Hematopoietic multipotent progenitor cell treated with erythropoietin and hydrocortisone succinate and interleukin-3 and kit ligand, for 4 days (in vitro differentiated cells): Measurements from ENCODE around the gene NAT8L.

Experiments used
- DNase-seq: peaks from one replicate; pipeline ENCODE4 v3.0.0-alpha.2; 2015

NAT8L gene

DNA sequence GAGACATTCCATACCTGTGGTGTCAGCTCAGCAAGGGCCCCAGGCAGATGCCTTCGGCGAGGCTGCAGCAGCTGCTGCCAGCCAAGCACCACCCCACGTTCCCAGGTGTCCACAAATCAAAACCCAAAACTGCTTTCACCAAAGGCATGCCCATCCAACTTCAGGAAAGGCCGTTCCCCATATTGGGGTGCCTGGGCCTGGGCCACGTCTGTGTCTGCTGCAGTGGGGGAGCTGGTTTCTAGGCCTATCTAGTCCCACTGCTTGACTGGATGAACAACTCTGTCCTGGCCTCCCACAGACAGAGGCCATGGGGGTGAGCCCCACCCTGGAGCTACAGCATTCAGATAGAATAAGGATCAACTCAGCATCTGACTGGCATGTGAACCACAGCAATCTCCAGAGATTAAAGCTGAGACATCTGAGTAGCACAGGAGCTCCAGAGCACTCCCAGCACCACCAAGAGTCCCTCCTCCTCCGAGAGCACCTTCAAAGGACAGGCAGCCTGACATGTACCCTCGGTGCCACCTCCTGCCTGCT, 37.0 kb downstream of the NAT8L start:
- DNase-seq, result no peak

DNA sequence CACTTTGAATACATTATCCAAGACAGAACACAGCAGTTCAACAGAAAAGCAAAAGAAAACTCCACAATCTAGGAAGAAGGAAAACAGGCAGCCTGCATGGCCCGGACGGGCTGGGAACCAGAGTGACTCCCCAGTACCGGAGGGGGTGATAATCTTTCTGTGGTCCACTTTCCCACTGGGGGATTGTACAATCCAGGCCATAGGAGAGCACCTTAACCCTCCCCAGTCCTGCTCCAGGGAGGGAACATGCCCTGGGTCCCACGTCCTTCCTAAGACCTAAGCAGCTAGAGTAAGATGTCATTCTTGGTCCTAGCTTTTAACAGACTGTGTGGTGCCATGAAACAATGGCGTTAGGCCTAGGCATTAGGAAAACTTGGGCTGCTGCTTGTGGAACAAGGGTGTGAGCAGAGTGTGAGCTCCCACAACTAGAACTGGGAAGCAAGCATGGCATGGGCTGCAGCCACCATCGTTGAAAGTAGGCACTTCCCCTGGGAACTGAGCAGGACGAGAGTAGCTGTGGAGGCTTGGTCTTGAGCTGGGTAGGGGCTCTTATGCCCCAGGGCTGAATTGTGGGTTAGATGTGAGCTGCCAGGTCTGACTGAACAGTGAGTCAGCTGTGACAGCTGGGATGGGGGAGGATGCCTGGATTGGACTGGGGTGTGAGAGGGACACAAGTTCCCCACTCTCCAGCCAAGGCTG, 42.4 kb downstream of the NAT8L start:
- no peak for DNase-seq

DNA sequence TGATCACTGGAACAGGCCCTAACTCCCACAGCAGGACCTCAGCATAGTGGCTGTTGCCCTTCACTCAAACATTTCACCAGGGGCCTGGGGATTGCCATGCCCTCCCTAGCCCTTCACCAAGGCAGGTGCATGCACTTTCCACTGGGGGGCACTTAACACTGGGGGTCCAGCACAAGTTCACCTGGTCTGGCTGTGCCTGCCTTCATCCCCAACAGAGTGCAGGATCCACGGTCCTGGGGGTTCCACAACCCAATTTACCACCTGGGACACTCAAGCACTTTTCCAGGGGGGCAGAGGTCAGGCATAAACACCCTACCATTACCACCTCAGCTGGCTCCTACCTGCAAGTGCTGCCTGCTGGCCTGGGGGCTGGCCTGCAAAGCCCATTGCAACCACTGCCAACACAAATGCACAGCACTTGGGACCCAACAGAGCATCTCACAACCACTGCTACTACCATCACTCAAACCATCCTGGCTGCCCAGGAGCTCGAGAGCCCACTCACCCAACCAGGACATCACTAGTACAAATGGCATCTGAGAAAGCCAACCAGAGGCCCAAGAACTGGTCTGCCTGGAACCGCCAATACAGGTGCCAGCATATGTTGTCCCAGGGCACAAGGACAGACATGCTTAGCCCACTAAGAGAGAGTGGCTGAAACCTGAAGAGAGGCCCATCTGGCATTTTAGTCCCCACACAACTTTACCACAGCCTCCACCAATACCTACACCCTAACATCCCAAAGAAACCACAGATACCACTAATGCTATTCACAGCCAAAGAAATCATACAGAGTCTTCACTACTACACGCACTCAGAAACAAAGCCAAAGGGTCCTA, 43.1 kb downstream of the NAT8L start:
- DNase-seq, result no peak

- no peak for DNase-seq
Measured at GRCh38 chr4:2103127-2103842, 44.2 kb downstream of the NAT8L start.

GRCh38 chr4:2103843-2104547, 44.9 kb downstream of the NAT8L start:
- DNase-seq, result no peak

DNA sequence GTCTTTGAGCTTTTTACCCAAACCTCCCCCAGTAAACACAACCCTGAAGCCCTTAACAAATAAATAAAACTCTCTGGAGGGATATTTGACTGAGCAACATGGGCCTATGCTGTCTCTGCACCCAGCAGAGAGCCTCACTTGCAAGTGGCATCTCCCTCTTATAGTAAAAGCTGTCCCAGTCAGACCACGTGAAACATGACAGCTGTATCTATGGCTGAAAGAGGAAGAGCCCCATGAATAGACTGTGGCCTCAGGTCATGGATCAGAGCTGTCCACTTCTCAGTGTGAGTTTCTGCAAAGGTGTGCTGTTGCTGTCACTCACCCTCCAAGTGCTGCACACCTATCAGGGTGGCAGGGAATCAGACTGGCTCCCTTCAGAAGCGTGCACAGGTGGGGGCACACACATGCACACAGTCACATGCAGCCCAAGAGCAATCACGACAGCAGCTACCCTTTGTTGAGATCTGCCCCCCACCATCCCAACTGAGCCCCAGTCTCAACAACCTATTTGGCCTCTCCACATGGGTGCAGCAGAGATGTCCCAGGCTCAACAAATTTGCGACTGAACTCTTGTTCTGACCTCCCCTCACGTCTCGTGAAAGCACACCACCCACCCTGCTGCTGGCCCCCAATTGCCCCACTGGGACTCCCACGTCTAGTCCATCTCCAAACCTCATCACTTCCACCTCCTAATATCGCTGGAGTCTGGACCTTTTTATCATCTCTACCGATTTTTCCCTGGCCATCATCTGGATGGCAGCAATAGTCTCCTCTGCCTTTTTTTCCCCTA, 45.6 kb downstream of the NAT8L start:
- DNase-seq, result no peak

DNA sequence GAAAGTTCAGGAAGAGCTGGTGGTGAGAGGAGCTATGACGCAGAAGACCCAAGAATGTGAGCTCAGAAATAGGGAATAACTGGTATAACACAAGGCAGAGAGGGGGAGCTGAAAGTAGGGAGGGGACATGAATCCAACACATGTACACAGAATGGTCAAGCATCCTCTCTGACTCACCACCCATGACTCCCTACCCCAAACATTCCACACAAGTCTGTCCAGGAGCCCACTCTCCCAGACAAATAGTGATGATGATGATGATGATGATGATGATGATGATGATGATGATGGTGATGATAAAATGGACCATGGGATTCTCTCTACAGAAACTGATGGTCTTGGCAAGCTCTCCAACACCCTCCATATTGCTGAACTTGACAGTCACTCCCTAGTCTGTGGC, 46.4 kb downstream of the NAT8L start:
- no peak for DNase-seq

GRCh38 chr4:2116687-2117400, 57.7 kb downstream of the NAT8L start:
- no peak for DNase-seq
